WTC11 (cell line): Measurements from ENCODE around the gene LYPD3. TPM values are rescaled to one million over a fixed set of nuclear protein-coding genes. Genes with fewer than 3 reads are reported as not detected.

Experiments
- ATF1 ChIP-seq: sonication (generic); formaldehyde crosslinking; IDR thresholded peaks from 2 replicates; pipeline ENCODE4 v1.8.1; 2023; ENCODE audit warnings: mild to moderate bottlenecking, moderate library complexity, missing genetic modification reagents
- CBFB ChIP-seq: sonication (generic); formaldehyde crosslinking; IDR thresholded peaks from 2 replicates; pipeline ENCODE4 v1.8.1; 2022; ENCODE audit warnings: mild to moderate bottlenecking, low read depth, missing genetic modification reagents
- EMX1 ChIP-seq: fragments of 250-450 bp; sonication (Bioruptor Pico); IDR thresholded peaks from 2 replicates; pipeline ENCODE4 v1.8.0; 2021; ENCODE audit warnings: mild to moderate bottlenecking
- ETV6 ChIP-seq: sonication (generic); formaldehyde crosslinking; IDR thresholded peaks from 2 replicates; pipeline ENCODE4 v1.8.1; 2022; ENCODE audit warnings: mild to moderate bottlenecking, missing genetic modification reagents
- FOXP1 ChIP-seq: sonication (generic); formaldehyde crosslinking; IDR thresholded peaks from 2 replicates; pipeline ENCODE4 v1.8.0; 2022; ENCODE audit warnings: missing genetic modification reagents, mild to moderate bottlenecking, moderate library complexity, borderline replicate concordance
- GABPB1 ChIP-seq: sonication (generic); formaldehyde crosslinking; IDR thresholded peaks from 2 replicates; pipeline ENCODE4 v1.8.1; 2023; ENCODE audit warnings: mild to moderate bottlenecking, missing genetic modification reagents
- MAX ChIP-seq: sonication (generic); formaldehyde crosslinking; IDR thresholded peaks from 2 replicates; pipeline ENCODE4 v1.8.0; 2022; ENCODE audit warnings: mild to moderate bottlenecking, missing genetic modification reagents
- MYBL2 ChIP-seq: sonication (generic); formaldehyde crosslinking; IDR thresholded peaks from 2 replicates; pipeline ENCODE4 v1.8.1; 2023; ENCODE audit warnings: mild to moderate bottlenecking, moderate library complexity, missing genetic modification reagents
- NFATC4 ChIP-seq: fragments of 250-450 bp; sonication (Bioruptor Pico); IDR thresholded peaks from 2 replicates; pipeline ENCODE4 v1.9.0; 2021; ENCODE audit warnings: mild to moderate bottlenecking
- NR1H2 ChIP-seq: sonication (generic); formaldehyde crosslinking; IDR thresholded peaks from 2 replicates; pipeline ENCODE4 v1.9.0; 2021; ENCODE audit warnings: mild to moderate bottlenecking, moderate library complexity, missing genetic modification reagents
- NR3C1 ChIP-seq: sonication (generic); formaldehyde crosslinking; conservative IDR thresholded peaks from 2 replicates; pipeline ENCODE4 v1.8.1; 2023; ENCODE audit warnings: low read depth, mild to moderate bottlenecking, missing genetic modification reagents
- RORB ChIP-seq: fragments of 250-450 bp; sonication (Bioruptor Pico); IDR thresholded peaks from 2 replicates; pipeline ENCODE4 v1.9.0; 2021; ENCODE audit warnings: mild to moderate bottlenecking
- SMAD3 ChIP-seq: sonication (generic); formaldehyde crosslinking; IDR thresholded peaks from 2 replicates; pipeline ENCODE4 v1.8.0; 2022; ENCODE audit warnings: missing genetic modification reagents, mild to moderate bottlenecking, borderline replicate concordance
- SMAD4 ChIP-seq: sonication (generic); formaldehyde crosslinking; IDR thresholded peaks from 2 replicates; pipeline ENCODE4 v1.8.0; 2022; ENCODE audit warnings: mild to moderate bottlenecking, missing genetic modification reagents
- TEAD1 ChIP-seq: sonication (generic); formaldehyde crosslinking; IDR thresholded peaks from 2 replicates; pipeline ENCODE4 v1.8.0; 2022; ENCODE audit warnings: mild to moderate bottlenecking, missing genetic modification reagents
- TEAD4 ChIP-seq: sonication (generic); formaldehyde crosslinking; IDR thresholded peaks from 2 replicates; pipeline ENCODE4 v1.8.0; 2022; ENCODE audit warnings: mild to moderate bottlenecking, missing genetic modification reagents
- TP53 ChIP-seq: sonication (generic); formaldehyde crosslinking; IDR thresholded peaks from 2 replicates; pipeline ENCODE4 v1.8.1; 2023; ENCODE audit warnings: mild to moderate bottlenecking, missing genetic modification reagents
- ZNF232 ChIP-seq: sonication (generic); formaldehyde crosslinking; IDR thresholded peaks from 2 replicates; pipeline ENCODE4 v1.8.0; 2022; ENCODE audit warnings: mild to moderate bottlenecking, missing genetic modification reagents
- ZNF423 ChIP-seq: fragments of 250-450 bp; sonication (Bioruptor Pico); IDR thresholded peaks from 2 replicates; pipeline ENCODE4 v2.1.2; 2022; ENCODE audit warnings: mild to moderate bottlenecking, moderate library complexity
- ZNF512 ChIP-seq: sonication (generic); formaldehyde crosslinking; IDR thresholded peaks from 2 replicates; pipeline ENCODE4 v1.8.1; 2022; ENCODE audit warnings: missing genetic modification reagents, borderline replicate concordance
- ZSCAN18 ChIP-seq: fragments of 250-450 bp; sonication (Bioruptor Pico); IDR thresholded peaks from 2 replicates; pipeline ENCODE4 v2.1.2; 2022; ENCODE audit warnings: mild to moderate bottlenecking, moderate library complexity
- total RNA-seq: library from RNA; stranded (reverse); gene quantifications from 3 replicates; pipeline ENCODE4 v1.2.3, GENCODE V29; 2021
- TF ChIP-seq, protein P1 (sequence below): sonication (generic); formaldehyde crosslinking; IDR thresholded peaks from 2 replicates; pipeline ENCODE4 v1.8.1; 2022; ENCODE audit warnings: mild to moderate bottlenecking, moderate library complexity, missing genetic modification reagents
- TF ChIP-seq, protein P2 (sequence below): sonication (generic); formaldehyde crosslinking; IDR thresholded peaks from 2 replicates; pipeline ENCODE4 v1.8.0; 2023; ENCODE audit warnings: missing genetic modification reagents, mild to moderate bottlenecking, borderline replicate concordance
- TF ChIP-seq, protein P3 (sequence below): sonication (generic); formaldehyde crosslinking; IDR thresholded peaks from 2 replicates; pipeline ENCODE4 v1.8.1; 2022; ENCODE audit warnings: low read depth, missing genetic modification reagents, borderline replicate concordance
- TF ChIP-seq, protein P4 (sequence below): sonication (generic); formaldehyde crosslinking; IDR thresholded peaks from 2 replicates; pipeline ENCODE4 v1.8.0; 2022; ENCODE audit warnings: mild to moderate bottlenecking, missing genetic modification reagents
- TF ChIP-seq, protein P5 (sequence below): sonication (generic); formaldehyde crosslinking; IDR thresholded peaks from 2 replicates; pipeline ENCODE4 v1.8.1; 2023; ENCODE audit warnings: mild to moderate bottlenecking, missing genetic modification reagents

LYPD3 gene
- total RNA-seq, 1 experiment from 2014 or later, result 3.8 TPM

- TF ChIP-seq, protein P1, sequence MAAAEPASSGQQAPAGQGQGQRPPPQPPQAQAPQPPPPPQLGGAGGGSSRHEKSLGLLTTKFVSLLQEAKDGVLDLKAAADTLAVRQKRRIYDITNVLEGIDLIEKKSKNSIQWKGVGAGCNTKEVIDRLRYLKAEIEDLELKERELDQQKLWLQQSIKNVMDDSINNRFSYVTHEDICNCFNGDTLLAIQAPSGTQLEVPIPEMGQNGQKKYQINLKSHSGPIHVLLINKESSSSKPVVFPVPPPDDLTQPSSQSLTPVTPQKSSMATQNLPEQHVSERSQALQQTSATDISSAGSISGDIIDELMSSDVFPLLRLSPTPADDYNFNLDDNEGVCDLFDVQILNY (CRISPR knock-in tag), result 0 out of 2 replicates have a peak, but pooled peaks have one; percentile 66
- TF ChIP-seq, protein P2, sequence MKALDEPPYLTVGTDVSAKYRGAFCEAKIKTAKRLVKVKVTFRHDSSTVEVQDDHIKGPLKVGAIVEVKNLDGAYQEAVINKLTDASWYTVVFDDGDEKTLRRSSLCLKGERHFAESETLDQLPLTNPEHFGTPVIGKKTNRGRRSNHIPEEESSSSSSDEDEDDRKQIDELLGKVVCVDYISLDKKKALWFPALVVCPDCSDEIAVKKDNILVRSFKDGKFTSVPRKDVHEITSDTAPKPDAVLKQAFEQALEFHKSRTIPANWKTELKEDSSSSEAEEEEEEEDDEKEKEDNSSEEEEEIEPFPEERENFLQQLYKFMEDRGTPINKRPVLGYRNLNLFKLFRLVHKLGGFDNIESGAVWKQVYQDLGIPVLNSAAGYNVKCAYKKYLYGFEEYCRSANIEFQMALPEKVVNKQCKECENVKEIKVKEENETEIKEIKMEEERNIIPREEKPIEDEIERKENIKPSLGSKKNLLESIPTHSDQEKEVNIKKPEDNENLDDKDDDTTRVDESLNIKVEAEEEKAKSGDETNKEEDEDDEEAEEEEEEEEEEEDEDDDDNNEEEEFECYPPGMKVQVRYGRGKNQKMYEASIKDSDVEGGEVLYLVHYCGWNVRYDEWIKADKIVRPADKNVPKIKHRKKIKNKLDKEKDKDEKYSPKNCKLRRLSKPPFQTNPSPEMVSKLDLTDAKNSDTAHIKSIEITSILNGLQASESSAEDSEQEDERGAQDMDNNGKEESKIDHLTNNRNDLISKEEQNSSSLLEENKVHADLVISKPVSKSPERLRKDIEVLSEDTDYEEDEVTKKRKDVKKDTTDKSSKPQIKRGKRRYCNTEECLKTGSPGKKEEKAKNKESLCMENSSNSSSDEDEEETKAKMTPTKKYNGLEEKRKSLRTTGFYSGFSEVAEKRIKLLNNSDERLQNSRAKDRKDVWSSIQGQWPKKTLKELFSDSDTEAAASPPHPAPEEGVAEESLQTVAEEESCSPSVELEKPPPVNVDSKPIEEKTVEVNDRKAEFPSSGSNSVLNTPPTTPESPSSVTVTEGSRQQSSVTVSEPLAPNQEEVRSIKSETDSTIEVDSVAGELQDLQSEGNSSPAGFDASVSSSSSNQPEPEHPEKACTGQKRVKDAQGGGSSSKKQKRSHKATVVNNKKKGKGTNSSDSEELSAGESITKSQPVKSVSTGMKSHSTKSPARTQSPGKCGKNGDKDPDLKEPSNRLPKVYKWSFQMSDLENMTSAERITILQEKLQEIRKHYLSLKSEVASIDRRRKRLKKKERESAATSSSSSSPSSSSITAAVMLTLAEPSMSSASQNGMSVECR (CRISPR knock-in tag), result no peak; the same call in 1 of the 2 replicates
- TF ChIP-seq ZSCAN18 (CRISPR knock-in tag) (no peak), EMX1 (no peak), ZNF512 (CRISPR knock-in tag) (no peak), ETV6 (CRISPR knock-in tag) (peak; percentile 77; the same call in 1 of the 2 replicates), NFATC4 (CRISPR knock-in tag) (no peak), SMAD3 (CRISPR knock-in tag) (no peak), SMAD4 (CRISPR knock-in tag) (no peak), RORB (CRISPR knock-in tag) (no peak), TEAD4 (CRISPR knock-in tag) (no peak), TP53 (CRISPR knock-in tag) (no peak), MYBL2 (CRISPR knock-in tag) (no peak), ZNF232 (CRISPR knock-in tag) (peak; percentile 71; the same call in 1 of the 2 replicates), ZNF423 (no peak), NR3C1 (CRISPR knock-in tag) (no peak), CBFB (no peak), NR1H2 (CRISPR knock-in tag) (no peak), MAX (CRISPR knock-in tag) (peak; percentile 89), FOXP1 (no peak), TEAD1 (peak; percentile 28; the same call in 1 of the 2 replicates), ATF1 (CRISPR knock-in tag) (no peak), GABPB1 (CRISPR knock-in tag) (no peak)
- TF ChIP-seq, protein P3, sequence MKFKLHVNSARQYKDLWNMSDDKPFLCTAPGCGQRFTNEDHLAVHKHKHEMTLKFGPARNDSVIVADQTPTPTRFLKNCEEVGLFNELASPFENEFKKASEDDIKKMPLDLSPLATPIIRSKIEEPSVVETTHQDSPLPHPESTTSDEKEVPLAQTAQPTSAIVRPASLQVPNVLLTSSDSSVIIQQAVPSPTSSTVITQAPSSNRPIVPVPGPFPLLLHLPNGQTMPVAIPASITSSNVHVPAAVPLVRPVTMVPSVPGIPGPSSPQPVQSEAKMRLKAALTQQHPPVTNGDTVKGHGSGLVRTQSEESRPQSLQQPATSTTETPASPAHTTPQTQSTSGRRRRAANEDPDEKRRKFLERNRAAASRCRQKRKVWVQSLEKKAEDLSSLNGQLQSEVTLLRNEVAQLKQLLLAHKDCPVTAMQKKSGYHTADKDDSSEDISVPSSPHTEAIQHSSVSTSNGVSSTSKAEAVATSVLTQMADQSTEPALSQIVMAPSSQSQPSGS (CRISPR knock-in tag), result no peak
- TF ChIP-seq, protein P4, sequence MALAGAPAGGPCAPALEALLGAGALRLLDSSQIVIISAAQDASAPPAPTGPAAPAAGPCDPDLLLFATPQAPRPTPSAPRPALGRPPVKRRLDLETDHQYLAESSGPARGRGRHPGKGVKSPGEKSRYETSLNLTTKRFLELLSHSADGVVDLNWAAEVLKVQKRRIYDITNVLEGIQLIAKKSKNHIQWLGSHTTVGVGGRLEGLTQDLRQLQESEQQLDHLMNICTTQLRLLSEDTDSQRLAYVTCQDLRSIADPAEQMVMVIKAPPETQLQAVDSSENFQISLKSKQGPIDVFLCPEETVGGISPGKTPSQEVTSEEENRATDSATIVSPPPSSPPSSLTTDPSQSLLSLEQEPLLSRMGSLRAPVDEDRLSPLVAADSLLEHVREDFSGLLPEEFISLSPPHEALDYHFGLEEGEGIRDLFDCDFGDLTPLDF (CRISPR knock-in tag), result no peak
- TF ChIP-seq, protein P5, sequence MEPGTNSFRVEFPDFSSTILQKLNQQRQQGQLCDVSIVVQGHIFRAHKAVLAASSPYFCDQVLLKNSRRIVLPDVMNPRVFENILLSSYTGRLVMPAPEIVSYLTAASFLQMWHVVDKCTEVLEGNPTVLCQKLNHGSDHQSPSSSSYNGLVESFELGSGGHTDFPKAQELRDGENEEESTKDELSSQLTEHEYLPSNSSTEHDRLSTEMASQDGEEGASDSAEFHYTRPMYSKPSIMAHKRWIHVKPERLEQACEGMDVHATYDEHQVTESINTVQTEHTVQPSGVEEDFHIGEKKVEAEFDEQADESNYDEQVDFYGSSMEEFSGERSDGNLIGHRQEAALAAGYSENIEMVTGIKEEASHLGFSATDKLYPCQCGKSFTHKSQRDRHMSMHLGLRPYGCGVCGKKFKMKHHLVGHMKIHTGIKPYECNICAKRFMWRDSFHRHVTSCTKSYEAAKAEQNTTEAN, result no peak
Measured at GRCh38 chr19:43462785-43463380, 2.5 kb downstream of the LYPD3 start (continued).
